OCI-LY3 (cell line): Measurements from ENCODE around the gene ECM2.
"Not testable (repeated sequence)": the region's sequence is repeated elsewhere in the genome, so short reads cannot be mapped to it uniquely, and the experiment has no call there.

Experiments
- CTCF ChIP-seq: fragments of 200-600, 300-600 bp; sonication (generic); IDR thresholded peaks from 2 replicates; pipeline ENCODE4 v1.5.1; 2014; ENCODE audit warnings: antibody characterized with exemption, low read length, low read depth
- EZH2phosphoT487 ChIP-seq: fragments of 200-600 bp; shearing (Covaris generic); IDR thresholded peaks from 2 replicates; pipeline ENCODE4 v1.6.1; 2018; ENCODE audit warnings: antibody characterized with exemption, mixed run types, low read depth

- not testable (repeated sequence) for TF ChIP-seq EZH2phosphoT487, CTCF
These were observed 37.8 kb upstream of the ECM2 start for GRCh38 chr9:92573612-92574011.
